ENCODE results near the gene IFNGR2.
"Not testable (repeated sequence)": the region's sequence is repeated elsewhere in the genome, so short reads cannot be mapped to it uniquely, and the experiment has no call there.

Gene IFNGR2

DNA sequence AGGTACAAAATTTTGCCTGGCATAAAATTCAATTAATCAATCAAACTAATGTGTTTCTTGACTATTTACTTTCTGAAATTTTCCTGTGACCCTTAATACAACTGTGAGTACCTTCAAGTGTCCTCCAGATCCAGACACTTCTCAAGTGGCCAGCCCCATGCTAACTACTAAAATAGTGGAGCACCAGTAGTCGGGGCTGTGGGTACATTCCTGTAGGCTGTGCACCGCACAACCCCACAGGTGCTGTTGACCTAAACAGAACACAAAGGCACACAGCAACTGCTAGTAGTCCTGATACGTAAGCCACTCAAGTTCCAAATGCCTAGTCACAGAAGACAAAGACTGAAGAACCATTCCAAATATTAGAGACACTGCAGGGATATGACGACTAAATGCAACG, 40.0 kb downstream of the IFNGR2 start:
- no peak for DNase-seq

DNA sequence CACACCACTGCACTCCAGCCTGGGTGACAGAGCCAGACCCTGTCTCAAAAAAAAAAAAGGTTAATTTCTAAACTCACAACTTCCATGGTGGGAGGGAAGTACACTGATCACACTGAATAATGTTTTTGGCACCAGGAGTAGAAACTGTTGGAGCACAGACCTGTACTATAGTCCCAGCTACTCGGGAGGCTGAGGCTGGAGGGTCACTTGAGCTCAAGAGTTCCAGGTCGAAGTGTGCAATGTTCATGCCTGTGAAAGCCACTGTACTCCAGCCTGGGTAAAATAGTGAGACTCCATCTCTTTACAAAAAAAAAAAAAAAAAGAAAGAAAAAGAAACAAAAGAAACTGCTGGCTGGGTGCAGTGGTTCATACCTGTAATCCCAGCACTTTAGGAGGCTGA, 41.3 kb downstream of the IFNGR2 start:
- no peak for DNase-seq

DNA sequence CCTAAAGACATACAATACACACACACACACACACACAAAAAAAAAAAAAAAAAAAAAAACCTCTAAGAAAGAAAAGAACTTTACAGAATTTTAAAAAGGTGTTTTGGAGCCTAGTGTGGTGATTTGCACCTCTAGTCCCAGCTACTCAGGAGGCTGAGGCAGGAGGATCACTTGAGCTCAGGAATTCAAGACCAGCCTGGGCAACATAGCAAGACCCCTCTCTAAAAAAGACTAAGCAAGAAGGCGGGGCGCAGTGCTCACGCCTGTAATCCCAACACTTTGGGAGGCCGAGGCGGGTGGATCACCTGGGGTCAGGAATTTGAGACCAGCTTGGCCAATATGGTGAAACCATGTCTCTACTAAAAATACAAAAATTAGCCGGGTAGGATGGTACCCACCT, 43.4 kb downstream of the IFNGR2 start:
- DNase-seq, result not testable (repeated sequence)

DNA sequence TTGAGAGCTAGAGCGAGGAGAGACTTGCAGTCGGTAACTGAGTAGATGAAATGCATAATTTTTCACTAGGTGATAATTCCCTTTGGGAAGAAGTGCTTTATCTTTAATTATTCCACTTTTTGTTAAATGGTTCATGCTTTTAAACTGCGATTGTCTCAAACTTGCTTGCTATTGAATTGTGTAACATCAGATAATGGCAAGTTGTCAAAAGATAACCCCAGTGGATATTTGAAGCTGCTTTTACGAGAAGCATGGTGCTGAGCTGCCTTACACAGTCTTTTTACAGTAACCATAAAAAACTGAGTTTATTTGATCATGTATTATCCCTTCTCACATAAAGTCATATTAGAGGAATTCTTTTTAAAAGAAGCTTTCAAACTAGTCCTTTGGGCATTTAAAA, 46.4 kb downstream of the IFNGR2 start:
- DNase-seq, result no peak

DNA sequence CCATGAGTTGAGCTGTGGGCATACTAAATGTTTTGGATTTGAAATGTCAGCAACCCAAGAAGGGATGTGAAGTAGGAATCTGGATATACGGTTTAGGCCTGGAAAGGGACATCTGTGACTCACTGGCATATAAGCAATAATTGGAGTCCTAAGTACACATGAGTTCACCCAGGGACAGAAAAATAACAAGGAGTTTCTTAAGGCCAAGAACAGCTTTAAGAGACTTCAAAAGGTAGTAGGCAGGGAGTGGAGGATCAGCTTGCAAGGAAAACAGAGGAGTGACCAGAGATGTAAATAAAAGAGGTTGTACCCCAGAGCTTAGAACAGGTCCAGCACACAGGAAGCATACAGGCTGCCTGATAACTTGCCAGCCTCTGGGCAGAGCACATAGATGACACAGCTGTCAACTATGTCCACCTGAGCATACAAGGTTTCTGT, 48.4 kb downstream of the IFNGR2 start:
- DNase-seq, result no peak

DNA sequence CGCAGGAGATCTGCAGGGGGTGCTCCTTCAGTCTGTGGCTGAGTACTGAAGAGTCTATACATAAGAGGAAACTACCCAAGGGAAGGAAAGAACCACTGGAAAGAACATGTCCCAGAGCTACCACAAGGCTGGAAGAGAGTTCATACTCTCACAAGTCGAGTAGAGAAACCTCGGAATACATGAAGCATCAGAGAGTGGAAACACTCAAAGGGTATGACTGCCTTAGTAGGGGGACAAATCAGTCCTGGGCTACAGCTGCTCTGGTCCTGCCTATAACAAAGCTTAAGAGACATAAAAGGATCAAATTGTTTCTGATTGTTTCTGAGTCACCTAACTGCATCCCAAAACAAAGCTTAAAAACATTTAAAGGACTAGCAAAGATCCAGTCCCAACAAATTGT, 49.1 kb downstream of the IFNGR2 start:
- DNase-seq, result no peak

DNA sequence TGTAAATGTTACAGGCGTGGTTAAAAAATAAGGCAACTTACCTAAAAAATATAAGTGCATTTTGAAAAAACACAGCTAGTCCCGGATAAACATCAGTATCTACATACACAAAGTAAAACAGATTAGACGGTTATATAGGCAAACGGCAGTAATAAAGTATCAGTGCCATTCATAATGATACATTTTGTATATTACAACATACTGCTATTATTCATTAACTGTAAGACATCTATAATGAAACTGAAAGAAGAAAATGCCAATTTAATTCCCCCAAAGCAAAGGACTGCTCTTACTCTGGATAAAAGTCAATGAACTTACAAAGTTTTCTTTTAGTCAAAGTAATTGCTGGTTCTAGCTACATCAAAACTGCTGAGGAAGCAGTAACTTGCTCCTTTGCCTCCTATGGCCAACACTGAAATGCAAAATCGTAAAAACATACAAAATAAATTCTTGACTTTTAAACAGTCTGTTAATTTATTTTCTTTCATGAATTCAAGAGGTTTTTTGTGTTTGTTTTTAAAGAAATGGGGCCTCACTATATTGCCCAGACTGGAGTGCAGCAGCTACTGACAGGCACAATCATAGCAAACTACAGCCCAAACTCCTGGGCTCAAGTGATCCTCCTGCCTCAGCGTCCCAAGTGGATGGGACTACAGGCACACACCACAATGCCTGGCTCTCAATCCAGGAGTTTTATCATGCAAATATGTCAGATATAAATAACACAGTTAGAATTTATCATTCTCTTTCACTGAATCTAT, 52.7 kb downstream of the IFNGR2 start:
- DNase-seq, result no peak

DNA sequence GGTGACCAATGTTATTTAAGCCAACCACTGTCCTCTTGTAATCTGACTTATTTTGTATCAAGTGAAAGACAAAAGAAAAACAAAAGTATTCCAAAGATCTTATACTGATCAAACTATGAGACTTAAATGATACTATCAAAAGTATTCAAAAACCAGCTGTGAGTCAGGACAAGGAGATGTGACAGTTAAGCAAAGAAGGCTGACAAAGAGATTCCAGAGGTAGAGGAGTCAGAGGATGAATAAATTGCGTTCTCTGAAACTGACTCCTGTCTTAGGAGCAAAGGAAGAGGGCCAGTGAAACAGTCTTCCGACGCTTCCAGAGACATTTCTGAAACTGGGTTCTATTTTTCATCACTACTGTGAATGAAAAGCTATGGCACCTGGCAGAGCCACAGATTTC, 55.6 kb downstream of the IFNGR2 start:
- DNase-seq, result no peak

DNA sequence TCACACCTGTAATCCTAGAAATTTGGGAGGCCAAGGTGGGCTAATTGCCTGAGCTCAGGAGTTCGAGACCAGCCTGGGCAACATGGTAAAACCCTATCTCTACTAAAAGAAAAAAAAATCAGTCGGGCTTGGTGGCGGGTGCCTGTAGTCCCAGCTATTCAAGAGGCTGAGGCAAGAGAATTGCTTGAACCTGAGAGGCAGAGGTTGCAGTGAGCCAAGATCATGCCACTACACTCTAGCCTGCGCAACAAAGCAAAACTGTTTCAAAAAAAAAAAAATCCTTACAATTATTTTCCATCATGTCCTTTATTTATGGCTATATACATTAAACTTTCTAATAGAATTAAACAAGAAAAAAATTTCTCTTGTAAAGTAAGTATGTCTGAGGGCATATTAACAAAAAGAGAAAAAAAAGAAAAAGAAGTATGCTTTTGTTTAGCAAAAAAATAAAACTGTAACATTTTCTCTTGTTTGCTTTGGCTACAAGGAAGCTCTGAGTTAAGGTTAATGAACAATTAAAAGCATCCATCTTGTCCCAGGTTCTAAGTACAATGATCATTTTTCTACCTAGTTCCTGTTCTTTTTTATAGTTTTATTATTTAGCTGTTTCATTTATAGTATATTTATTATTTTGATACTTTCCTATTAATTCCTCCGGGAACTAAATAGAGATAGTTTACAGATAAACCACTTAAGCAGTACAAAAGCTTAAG, 58.5 kb downstream of the IFNGR2 start:
- DNase-seq, result no peak

DNA sequence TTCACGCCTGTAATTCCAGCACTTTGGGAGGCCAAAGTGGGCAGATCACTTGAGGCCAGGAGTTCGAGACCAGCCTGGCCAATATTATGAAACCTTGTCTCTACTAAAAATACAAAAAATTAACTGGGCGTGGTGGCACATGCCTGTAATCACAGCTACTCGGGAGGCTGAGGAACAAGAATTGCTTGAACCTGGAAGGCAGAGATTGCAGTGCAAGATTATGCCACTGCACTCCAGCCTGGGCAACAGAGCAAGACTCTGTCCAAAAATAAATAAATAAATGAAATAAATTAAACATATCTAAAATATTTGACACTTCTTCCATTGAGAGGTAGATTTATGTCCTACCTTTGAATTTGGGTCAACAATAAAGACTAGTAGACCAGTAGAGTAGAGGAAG, 66.0 kb downstream of the IFNGR2 start:
- not testable (repeated sequence) for DNase-seq

DNA sequence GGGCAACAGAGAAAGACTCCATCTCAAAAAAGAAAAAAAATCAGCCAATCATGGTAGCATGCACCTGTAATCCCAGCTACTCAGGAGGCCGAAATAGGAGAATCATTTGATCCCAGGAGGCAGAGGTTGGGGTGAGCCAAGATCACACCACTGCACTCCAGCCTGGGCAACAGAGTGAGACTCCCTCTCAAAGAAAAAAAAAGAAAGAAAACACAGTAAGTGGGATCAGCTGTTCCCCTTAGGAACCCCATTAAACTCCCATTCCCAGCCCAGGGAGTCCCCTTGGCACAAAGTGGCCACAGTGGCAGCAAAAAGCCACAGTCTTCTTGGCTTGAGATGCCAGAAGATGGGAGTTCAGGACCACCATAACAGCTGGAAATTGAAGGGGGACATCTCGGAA, 67.5 kb downstream of the IFNGR2 start:
- DNase-seq, result no peak

DNA sequence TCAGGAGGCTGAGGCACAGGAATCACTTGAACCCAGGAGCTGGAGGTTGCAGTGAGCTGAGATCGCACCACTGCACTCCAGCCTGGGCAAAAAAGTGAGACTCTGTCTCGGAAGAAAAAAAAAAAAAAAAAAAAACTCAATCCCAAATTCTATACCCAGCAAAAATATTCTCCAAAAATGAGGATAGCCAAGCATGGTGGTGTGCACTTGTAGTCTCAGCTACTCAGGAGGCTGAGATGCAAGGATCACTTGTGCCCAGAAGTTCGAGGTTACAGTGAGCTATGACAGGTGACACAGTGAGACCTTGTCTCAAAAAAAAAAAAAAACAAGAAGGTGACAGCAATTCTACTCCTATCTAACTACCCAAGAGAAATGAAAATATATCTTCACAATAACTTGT, 70.1 kb downstream of the IFNGR2 start:
- no peak for DNase-seq

DNA sequence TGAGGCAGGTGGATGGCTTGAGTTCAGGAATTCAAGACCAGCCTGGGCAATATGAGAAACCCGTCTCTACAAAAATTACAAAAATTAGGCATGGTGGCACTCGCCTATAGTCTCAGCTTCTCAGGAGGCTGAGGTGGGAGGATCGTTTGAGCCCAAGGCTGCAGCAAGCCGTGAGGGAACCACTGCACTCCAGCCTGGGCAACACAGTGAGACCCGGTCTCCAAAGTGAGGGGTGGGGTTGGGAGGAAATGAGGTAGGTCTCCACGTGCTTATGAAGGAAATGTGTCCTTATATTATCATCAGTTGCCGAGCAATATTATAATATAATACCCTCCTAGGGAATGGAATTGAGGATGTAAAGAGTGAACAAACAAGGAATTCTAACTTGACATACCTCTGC, 73.9 kb downstream of the IFNGR2 start:
- no peak for DNase-seq

DNA sequence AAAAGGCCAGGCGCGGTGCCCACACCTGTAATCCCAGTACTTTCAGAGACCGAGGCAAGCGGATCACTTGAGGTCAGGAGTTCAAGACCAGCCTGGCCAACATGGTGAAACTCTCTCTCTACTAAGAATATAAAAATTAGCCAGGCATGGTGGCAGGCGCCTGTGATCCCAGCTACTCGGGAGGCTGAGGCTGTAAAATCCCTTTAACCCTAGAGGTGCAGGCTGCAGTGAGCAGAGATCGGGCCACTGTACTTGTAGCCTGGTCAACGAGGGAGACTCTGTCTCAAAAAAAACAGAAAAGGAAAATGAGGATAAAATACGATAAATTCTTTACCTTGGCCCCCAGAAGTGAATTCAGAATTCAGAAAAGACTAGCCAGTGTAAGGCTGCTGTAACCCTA, 75.0 kb downstream of the IFNGR2 start:
- no peak for DNase-seq

DNA sequence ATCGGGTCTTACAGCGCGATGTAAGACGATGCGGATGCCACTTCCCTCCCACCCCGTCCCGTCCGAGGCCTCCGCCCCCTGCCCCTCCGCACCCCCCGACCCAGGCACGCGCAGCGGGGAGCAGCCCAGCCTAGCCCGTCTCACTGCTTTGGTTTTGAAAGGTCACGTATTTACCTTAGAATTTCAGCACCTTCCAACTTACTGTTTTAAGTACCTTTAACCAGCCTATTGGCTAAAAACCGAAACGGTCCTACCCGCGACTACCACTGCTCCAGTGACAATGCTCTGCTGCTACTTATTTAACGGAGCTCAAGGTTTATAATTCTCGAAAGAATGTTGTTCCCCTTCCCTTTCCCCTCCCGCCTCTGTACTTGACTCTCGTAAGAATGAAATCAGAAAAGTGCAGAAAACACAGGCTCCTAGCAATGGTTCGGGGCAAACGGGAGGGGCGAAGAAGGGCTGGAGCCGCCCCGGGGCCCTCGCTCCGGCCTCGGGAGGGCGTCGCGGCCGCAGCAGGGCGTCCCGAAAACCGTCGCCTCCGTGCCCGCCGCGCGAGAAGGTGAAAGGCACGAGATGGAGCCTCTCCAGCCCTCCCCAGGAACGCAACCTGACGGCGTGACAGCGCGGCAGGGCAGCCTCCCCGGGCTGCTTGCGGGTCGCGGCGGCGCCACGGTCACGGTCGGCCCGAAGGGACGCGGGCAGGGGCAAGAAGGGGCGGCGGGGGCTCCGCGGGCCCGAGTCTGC, 75.9 kb downstream of the IFNGR2 start:
- DNase-seq, result peak; percentile 8

DNA sequence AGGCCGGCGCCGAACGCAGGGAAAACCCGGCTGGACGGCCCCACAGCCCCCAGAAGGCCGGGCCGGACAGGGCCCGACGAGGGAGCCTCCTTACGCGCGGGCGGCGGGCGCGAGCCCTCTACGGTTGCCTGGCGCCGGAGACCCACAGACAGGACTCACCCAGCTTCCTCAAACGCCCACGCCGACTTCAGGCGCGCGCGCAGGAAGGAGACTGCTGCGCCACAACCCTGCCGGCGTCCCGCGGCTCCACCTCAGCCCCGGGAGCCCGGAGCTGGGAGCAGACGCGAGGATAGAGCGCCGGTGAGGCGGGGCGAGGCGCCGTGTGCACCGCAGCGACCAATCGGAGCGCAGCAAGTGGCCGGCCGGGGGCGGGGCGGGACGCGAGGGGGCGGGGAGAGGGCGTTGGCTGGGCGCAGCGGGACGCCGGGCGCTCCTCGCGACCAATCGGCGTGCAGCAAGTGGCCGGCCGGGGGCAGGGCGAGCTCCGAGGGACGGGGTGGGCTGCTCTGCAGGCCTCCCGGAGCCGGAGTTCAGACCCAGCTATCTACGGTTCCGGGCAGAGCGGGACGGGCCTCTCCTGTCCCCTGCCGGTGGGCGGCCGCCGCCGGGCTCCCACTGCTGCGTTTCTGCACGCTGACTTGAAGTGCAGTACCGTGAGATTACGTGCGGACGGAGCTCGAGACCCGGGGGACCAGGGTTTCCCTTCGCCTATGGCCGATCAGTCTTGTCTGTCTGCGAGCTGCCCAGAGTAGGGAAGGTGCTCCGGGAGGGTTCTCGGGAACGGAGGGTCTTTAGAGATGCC, 76.7 kb downstream of the IFNGR2 start, which contains the start of gene TMEM50B:
TSS of gene TMEM50B (minus strand) at position 296 of the 802 bp plus-strand sequence. CDS start 11,089 bp downstream, outside the sequence.
- DNase-seq, result peak; percentile 90

DNA sequence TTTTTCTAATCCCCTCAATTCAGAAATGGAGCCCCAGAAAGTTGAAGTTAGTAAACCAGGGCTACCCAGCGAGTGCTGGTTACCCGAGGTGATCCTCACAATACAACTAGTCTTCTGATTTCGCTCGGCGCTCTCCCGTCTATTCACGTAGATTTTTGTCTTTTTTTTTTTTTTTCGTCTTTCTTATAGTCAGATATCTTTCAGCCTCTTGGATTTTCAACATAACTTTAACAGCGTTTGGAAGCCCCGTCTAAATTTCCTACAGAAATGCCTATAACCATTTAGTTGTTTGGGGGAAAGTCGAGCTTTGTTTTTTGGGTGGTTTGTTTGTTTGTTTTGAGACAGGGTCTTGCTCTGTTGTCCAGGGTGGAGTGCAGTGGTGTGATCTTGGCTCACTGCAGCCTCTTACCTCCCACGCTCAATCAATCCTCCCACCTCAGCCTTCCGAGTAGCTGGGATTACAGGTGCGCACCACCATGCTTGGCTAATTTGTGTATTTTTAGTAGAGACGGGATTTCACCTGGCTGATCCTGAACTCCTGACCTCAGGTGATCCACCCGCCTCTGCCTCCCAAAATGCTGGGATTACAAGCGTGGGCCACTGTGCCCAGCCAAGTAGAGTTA, 77.4 kb downstream of the IFNGR2 start:
- no peak for DNase-seq

DNA sequence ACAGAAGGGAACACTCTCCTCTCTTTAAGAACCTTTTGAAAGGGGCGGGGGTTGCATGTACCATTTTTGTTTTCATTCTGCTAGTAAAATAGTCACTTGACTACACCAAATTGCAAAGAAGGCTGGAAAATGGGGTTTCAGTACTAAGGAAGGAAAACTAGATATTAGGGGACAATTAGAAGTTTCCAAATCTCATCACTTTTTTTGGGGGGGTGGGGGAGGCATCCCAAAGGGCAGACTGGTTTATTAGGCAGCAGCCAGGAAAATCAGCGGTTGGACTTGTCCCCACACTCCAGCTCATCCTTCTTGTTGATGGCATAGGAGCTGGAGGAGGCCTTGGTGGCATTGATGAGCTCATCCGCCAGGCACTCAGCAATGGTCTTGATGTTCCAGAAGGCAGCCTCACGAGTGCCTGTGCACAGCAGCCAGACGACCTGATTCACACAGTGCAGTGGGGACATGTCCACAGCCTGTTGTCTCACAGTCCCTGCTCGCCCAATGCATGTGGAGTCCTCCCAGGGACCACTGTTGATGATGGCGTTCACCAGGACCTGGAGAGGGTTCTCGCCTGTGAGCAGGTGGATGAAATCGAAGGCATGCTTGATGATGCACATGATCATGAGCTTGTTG, 78.2 kb downstream of the IFNGR2 start:
- no peak for DNase-seq
